HG03442 (cell line): Measurements from ENCODE around the gene MOB3A.

Experiments
- ATAC-seq: cut with Tn5 transposase; IDR thresholded peaks from one replicate; pipeline ENCODE4 v1.9.1; 2021; ENCODE audit warnings: mild to moderate bottlenecking, moderate library complexity; ENCODE audit not compliant: unreplicated experiment

MOB3A gene

GRCh38 chr19:2126879-2127518 is 30.9 kb upstream of the MOB3A start:
- ATAC-seq = no peak

- ATAC-seq = no peak
Observed at GRCh38 chr19:2123682-2124387, 27.7 kb upstream of the MOB3A start.

GRCh38 chr19:2122982-2123381 is 26.9 kb upstream of the MOB3A start:
- no peak for ATAC-seq

DNA sequence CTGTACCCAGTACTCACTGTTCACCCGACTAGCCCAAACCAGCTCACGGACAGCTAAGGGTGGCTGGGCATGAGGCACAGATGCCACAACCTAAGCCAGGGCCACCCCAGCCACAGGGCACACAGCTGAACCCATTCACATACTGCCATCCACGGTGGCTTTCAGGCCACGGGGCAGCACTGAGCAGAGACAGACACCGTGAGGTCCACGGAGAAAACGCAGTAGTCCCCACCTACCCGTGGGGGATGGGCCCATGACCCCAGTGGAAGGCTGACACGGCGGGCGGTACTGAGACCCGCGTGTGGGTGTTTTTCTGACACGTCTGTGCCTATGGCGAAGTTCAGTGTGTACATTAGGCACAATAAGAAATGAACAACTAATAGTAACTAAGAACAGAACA is 26.1 kb upstream of the MOB3A start:
- ATAC-seq = no peak

GRCh38 chr19:2121416-2122051 is 25.4 kb upstream of the MOB3A start:
- ATAC-seq = no peak

GRCh38 chr19:2120821-2121220 is 24.7 kb upstream of the MOB3A start:
- ATAC-seq = no peak

DNA sequence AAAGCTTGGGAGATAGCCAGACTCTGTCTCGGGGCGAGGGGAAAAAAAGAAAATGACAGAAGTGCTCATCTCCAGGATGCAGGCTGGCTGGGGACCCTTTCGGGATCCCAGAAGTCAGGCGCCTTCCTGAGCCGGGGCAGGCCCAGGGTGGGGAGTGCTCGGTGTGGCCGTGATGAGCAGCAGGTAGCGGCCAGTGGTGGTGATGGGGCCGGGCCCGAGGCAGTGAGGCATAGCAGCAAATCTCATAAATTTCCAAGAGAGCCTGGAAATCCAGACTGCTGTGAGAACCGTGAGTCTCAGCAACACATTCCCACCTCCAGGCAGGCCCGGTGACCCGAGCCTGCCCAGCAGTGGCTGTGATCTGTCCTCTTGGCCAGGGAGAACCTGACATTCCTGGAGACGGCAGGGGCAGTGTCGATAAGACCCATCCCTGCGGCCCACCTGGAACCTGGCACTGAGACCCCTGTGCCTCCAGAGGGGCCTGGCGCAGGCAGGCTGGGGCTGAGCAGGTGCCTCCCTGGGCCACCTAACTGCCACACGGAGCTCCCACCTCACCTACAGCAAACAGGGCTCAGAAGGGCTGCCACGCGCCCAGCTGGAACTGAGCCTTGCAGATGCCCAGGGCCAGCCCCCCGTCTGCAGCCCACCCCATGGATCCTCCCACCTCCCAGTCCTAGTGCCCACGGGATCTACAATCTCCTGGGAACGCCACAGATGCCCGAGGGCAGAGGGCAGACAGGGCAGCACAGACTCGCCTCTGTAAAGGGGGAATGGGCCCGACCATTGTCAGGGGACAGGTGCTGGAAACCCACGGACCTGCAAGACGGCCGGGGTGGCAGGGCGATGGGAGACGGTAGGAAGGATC is 24.0 kb upstream of the MOB3A start:
- no peak for ATAC-seq

DNA sequence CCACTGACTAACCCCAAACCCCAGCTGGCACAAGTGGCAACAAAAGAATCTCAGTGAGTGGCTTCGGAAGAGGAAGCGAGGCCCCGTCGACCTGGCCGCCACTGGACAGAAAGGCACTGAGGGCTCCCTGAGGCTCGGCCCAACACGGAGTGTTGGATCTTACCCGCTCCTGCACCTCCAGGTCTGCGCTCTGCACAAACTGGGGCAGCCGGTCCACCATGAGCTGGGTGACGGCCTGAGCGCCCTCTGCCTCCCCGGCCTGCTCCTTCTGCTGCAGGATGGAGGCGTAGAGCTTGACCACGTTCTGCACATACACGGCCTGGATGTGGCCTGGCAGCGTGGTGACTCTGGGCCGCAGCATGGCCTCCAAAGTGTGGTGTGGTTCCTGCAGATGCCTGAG is 22.3 kb upstream of the MOB3A start:
- ATAC-seq = no peak

GRCh38 chr19:2117215-2117960 is 21.3 kb upstream of the MOB3A start:
- ATAC-seq = no peak

DNA sequence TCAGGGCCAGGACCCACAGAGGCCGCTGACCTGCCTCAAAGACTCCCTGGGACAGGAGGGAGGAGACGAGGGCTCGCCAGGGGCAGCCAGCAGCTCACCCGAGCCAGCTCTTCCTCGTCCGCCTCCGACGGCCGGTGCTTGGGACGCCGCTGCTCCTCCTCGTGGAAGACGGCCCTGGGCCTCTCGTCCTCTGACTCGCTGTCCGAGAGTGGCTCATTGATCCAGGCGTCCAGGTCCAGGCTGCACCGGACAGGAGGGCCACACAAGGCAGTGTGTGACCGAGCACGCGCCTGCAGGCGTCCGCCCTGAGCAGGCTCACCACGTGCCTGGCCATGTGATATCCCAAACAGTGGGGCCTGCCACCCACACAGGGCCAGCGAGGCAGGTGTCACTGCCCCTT is 20.4 kb upstream of the MOB3A start:
- no peak for ATAC-seq

GRCh38 chr19:2115911-2116426 is 19.8 kb upstream of the MOB3A start:
- no peak for ATAC-seq

DNA sequence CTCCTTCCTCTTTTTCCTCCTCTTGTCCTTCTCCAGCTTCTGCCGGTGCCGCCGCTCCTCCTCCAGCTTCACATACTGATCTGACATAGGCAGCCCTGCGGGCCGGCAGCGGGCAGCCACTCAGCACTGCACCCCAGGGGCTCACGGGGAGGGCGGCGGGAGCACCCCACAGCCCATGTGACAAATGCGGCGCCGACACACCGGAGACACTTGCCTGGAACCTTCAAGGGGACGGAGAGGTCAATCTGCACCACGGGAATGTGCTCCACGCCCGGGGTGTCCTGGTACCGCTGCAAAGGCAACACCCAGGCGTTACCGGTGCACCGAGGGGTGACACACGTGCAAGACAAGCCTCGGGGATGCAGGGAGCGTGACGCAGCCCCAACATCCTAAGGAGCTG is 19.2 kb upstream of the MOB3A start:
- no peak for ATAC-seq

DNA sequence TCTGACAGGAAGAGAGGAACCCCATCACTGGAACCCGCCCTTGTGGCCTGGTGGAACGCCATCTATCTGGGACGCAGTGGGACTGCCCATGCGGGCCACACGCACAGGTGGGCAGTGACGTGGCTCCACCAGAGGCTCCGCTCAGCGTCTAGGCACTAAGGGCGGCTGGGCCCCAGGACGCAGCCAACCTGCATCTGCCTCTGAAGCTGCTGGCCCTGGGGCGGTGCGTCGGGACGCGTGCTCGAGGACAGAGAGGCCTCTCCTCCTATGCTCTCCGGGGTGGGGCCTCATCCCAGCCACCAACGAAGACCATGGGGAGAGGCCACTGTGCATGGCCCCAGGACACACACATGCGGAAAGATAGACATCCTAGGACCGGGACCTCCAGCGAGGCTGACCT is 18.7 kb upstream of the MOB3A start:
- ATAC-seq = no peak

DNA sequence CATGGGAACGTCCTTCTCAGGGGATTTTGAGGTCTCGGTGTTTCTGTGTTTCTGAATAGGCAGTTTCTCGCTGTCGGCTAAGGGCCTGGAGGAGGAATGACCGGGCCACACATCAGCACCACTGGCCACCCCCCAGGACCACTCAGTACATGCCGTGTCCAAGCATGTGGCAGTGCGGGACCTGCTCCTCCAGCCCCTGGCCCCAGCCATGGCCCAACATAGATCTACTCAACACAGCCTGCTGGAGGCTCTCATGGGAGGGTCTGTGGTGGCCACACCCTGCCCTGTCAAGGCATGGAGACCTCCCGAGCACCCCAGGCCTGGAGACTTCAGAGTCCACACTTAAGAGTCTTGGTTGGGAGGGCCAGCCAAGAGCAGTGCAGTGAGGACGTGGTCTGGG is 18.1 kb upstream of the MOB3A start:
- no peak for ATAC-seq

DNA sequence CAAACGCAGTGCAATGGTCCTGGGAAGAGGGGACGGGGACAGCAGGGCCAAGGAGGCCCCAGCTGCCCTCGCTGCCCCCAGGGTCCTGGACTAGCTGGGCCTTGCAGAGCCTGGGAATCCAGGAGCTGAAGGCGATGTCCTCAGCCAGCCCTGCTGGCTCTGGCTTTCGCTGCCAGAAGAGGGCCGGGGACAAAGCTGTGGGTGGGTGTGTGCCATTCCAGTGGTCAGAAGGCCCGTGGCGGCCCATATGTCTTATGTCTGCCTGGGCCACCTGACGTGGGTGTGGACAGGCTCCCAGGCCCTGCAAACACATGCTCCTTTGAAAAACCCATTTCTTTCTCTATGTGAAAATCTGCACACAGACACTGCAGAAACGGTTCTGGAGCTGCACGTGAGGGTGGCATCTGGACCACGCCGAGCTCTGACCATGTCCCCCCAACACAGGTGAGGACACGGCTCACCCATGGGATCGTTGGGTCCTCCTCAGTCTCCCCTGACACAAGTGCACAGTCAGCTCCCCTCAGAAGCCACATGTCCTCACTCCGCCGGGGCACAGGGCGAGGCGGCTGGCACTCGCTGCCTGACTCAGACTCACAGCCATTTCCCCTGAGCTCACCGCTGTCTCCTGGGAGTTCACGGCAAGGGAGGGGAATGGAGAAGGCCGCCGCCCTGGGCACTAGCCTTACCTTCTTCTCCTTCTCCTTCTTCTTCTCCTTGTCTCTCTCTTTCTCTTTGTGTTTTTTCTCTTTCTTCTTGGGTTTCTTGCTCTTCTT is 17.5 kb upstream of the MOB3A start:
- no peak for ATAC-seq

DNA sequence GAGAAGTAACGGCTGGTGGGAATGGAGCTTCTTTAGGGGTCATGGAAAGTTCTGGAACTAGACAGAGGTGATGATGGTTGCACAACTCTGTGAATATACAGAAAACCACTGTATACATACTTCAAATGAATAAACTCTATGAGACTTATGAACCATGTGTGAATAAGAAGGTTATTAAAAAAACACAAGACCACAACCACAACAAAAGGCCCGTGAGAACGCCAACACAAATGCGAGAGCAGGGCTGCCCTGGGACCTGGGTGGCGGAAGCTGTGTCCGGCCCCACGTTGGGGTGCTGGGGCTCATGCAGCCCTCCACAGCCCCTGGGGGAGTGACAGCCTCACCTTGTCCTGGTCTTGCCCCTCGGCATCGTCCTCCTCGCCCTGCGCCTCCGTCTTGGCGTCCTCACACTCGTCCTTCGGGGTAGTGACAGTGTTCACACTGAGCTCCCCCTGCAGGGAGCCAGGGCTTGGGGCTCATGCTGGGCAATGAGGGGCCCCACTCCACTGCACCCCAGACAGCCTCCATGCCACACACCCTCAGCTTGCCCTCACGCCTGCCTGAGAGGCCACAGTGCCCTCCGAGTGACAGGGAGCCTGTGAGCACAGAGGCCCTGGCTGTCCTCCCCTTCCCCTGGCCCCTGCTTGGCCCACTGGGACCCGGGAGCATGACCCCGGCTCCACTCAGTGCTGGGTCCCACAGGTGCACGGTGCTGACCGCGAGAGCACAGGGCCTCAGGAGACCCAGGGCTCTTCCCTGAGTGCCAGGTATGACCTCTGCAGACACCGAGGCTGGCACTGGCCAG is 16.6 kb upstream of the MOB3A start:
- ATAC-seq = no peak

GRCh38 chr19:2111886-2112285 is 15.8 kb upstream of the MOB3A start:
- no peak for ATAC-seq

DNA sequence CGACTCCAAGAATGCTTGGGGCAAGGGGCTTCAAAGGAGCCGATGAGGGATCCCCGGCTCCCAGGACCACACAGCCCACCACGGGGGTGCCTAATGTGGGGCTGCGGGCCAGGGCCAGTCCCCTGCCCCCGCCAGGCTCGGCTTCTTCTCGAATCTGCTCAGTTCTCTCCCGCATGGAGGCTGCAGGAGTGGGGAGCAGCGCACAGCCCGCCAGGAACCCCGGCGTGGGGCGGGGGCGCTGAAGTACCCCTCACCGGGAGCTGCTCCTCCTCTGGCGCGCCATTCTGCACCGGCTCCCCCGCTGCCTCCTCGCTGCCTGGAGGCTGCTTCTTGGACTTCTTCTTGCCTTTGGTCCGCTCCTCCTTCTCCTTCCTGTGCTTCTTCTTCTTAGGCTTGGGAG is 15.3 kb upstream of the MOB3A start:
- ATAC-seq = no peak

GRCh38 chr19:2110822-2111221 is 14.7 kb upstream of the MOB3A start:
- ATAC-seq = no peak
